Stimulated activated CD4-positive, alpha-beta T cell treated with anti-CD3 and anti-CD28 coated beads, Interleukin-4, amount 100 ng/mL, for 48 hours (primary cell): ENCODE results near the gene EDARADD.
A peak's percentile ranks its signal among the peaks of the same experiment; 100 is the strongest.

Experiments
- DNase-seq, 2 donors: peaks; one replicate each; pipeline ENCODE4 v3.0.0-alpha.2; 2020; ENCODE audit warnings: low read depth in 2 of 2

The EDARADD gene

DNA sequence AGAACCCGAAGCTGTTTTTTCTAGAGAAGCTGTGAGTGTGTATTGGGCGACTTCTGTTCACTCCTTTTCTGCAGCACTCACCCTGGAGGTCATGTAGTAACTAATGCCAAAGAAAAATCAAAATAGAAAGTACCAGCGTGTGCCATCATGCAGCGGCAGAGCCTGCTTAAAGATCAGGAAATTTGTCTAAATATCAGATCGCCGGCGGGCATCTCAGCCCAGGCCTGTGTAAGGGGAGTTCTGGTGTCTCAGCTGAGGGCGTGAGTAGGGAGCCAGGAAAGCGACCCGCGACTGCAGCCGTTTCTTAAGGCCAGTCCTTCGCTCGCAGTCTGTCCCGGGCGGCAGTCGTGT lies 768 bp downstream of the EDARADD start:
- peak in 1 of 2 donors; percentile 6 for DNase-seq

- peak; percentile 30 to 31 for DNase-seq
Observed at GRCh38 chr1:236395230-236395946, 1.3 kb downstream of the EDARADD start.

- peak in 1 of 2 donors; percentile 27 for DNase-seq
Observed at GRCh38 chr1:236395947-236396664, 2.0 kb downstream of the EDARADD start.

DNA sequence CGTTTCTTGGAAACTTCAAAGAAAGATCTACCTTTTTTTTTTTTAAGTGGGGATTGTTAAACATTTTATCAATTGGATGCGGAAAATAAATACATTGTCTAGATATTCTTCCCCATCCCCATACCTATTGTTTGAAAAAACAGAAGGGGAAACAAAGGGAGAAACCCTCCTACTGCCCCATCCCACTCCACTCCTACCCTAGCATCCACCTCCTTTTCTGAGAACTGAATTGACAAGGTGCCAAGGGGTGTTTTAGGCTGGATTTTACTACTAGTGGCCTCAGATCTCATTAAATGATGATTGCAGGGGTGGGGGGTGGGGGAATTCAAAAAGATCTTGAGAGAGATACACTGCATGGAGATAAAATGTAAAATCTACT lies 2.6 kb downstream of the EDARADD start:
- no peak for DNase-seq

DNA sequence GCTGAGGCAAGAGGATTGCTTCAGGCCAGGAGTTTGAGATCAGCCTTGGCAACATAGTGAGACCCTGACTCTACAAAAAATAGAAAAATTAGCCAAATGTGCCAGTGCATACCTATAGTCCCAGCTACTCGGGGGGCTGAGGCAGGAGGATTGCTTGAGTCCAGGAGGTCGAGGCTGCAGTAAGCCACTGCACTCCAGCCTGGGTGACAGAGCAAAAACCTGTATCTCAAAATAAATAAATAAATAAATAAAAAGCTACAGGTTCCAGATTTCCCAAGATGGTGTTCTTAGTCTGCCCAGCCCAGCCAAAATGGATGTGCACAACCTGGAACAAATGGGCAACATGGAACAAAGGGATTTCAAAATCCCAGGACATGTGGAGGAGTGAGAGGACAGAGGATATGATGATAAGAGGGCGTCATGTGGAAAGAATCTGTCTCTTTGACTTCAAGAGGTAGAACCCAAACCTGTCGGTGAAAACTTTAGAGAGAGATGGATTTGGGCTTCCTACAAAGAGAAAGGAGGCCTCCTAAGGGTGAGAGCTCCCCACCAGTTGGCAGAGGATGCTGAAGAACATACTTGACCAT lies 3.2 kb downstream of the EDARADD start:
- no peak for DNase-seq

GRCh38 chr1:236398538-236398937 lies 4.5 kb downstream of the EDARADD start:
- no peak for DNase-seq

GRCh38 chr1:236400061-236400603 lies 6.0 kb downstream of the EDARADD start:
- no peak for DNase-seq

GRCh38 chr1:236401698-236402097 lies 7.6 kb downstream of the EDARADD start:
- no peak for DNase-seq

- no peak for DNase-seq
Observed at GRCh38 chr1:236403905-236404696, 10.0 kb downstream of the EDARADD start.

DNA sequence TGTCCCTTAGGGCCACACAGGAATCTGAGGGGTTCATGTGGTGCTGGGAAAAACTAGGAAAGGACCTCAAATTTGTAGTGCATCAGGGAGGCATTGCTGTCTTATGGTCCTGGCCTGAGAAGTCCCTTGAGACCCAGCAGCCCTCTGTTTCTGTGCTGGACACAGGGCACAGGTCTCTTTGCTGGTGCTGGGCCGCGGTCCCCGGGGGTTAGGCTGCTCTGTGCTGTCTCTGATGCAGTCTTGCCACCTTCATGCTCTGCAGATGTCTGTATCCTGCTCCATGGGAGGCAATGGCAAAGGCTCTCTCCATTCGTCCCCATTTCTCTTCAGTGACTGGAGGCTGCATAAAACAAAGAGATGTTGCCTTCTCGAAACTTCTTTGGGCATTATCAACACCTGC lies 13.0 kb downstream of the EDARADD start:
- no peak for DNase-seq

DNA sequence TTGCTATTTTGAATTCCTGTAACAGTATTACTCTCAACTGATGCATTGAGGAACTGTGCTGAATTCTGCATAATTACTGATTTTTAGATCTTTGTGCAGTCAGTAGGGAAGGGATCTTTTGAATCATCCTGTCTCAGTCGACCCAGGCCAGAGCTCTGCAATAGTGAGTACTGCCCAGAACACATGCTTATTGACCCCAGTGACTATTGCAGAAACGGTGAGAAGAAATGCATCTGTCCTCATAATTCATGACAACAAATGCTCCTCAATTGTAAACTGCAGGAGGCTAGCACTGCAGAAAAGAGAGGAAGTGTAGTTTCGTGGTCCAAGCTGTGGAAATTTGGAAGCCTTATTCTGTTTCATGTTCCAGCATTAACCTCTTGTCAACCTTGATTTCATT lies 19.6 kb downstream of the EDARADD start:
- DNase-seq: no peak

DNA sequence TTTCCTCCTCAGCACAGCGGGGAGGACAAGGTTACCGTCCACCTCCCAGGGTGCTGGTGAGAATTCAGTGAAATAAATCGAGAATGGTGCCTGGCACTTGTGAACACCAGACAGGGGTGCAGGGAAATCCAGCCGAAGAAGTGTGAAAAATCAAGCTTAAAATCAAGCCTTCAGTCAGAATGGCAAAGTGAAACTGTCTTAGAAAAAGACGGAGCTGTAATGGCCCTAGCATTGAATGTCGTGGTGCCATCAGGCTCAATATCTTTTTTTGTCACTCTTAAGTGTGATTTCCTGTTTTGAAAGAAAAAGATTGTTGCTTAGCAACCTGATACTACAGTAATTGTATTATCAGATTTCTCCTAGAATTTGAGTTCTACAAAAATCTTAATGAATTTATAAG lies 22.1 kb downstream of the EDARADD start:
- DNase-seq: no peak

DNA sequence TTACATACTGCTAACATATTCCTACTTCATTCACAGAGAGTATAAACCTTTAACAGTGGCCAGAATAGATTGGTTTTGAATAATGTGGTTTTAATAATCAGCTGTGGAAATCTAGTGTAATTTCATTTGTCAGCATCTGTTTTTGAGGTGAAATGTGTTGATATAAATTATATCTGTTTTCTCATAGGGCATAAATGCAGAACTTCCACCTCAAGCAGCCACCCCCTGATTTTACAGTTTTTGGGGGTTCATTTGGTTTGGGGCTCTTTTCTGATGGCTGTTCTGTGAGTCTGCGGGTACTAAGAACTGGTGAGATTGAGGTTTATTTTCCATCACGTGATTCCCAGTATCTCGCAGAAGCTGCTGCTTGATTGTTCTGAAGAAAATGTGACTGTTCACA lies 23.2 kb downstream of the EDARADD start:
- DNase-seq: no peak

- DNase-seq: no peak
Observed at GRCh38 chr1:236419502-236419901, 25.4 kb downstream of the EDARADD start.

- no peak for DNase-seq
Observed at GRCh38 chr1:236421022-236421421, 26.9 kb downstream of the EDARADD start.

DNA sequence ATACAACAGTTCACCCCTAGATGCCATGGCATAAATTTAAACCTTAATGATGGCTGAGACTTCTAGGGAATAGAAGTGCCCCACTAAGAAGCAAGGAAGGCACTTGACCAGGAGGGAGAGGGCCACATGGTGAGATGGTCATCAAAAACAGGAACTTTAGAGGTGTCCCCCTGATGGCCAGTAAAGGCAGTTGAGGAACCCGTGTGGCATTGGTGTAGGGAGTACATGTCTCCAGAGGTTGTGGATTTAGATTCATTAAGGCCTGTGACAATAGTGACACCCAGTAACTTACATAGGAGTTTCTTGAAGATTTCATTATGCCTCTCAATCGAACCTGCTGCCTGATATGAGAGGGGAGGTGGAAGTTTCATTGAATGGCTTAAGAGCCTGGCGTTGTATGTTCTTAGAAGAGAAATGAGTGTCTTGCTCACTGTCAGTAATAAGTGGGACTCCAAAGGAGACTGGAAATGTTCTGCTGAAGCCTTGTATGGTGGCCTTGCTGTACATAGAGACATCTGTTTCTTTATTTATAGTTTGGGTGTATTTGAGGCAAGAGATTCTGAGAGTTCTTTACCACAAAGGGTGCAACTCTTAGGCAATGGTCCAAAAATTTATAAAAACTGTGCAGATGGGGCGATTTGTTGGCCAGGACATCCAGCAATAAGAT lies 27.9 kb downstream of the EDARADD start:
- no peak for DNase-seq

GRCh38 chr1:236422517-236422876 lies 28.4 kb downstream of the EDARADD start:
- no peak for DNase-seq

GRCh38 chr1:236425031-236425663 lies 31.1 kb downstream of the EDARADD start:
- DNase-seq: no peak

GRCh38 chr1:236426215-236426614 lies 32.1 kb downstream of the EDARADD start:
- no peak for DNase-seq

GRCh38 chr1:236429715-236430274 lies 35.7 kb downstream of the EDARADD start:
- no peak for DNase-seq

- DNase-seq: no peak
Observed at GRCh38 chr1:236433819-236434315, 39.8 kb downstream of the EDARADD start.
